Right lobe of liver (tissue), 4 donors: ENCODE measurements around the gene INKA1.

ENCODE experiments used
- POLR2A ChIP-seq: fragments of 450-650 bp; IDR thresholded peaks from one replicate; pipeline ENCODE4 v1.6.1; 2017; ENCODE audit warnings: antibody characterized with exemption, mild to moderate bottlenecking
- TF ChIP-seq, protein P1 (sequence below), 4 donors: fragments of 200-600 bp in 3 of 4; fragments of 450-650 bp in 1 of 4; IDR thresholded peaks; one replicate each; pipeline versions ENCODE4 v1.5.1 to v1.8.0; 2016 to 2022; ENCODE audit warnings: antibody characterized with exemption in 4 of 4, mild to moderate bottlenecking in 2 of 4
- donor health status: DM: no; HTN: no; CAD: no.
- donor health status: DM: no; HTN: no; CAD: no.
- donor health status: DM: no; HTN: yes; CAD: no.

GRCh38 chr3:49759226-49759625, 43.8 kb upstream of the INKA1 start:
- TF ChIP-seq, protein P1, sequence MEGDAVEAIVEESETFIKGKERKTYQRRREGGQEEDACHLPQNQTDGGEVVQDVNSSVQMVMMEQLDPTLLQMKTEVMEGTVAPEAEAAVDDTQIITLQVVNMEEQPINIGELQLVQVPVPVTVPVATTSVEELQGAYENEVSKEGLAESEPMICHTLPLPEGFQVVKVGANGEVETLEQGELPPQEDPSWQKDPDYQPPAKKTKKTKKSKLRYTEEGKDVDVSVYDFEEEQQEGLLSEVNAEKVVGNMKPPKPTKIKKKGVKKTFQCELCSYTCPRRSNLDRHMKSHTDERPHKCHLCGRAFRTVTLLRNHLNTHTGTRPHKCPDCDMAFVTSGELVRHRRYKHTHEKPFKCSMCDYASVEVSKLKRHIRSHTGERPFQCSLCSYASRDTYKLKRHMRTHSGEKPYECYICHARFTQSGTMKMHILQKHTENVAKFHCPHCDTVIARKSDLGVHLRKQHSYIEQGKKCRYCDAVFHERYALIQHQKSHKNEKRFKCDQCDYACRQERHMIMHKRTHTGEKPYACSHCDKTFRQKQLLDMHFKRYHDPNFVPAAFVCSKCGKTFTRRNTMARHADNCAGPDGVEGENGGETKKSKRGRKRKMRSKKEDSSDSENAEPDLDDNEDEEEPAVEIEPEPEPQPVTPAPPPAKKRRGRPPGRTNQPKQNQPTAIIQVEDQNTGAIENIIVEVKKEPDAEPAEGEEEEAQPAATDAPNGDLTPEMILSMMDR (IDR thresholded peaks at IDR 0.05), result no peak
- no peak for TF ChIP-seq POLR2A
